NCI-H82 treated with DMSO at 0.1 percent for 48 hours (cell line): ENCODE data around the gene DPF3.

ENCODE experiments used
- DNase-seq: peaks from one replicate; lab custom pipeline; 2025; ENCODE audit not compliant: unreplicated experiment; lab: John Stamatoyannopoulos, UW

The DPF3 gene

GRCh38 chr14:72652179-72652578 is 241.7 kb downstream of the DPF3 start:
- DNase-seq, result no peak

GRCh38 chr14:72651714-72652113 is 242.2 kb downstream of the DPF3 start:
- DNase-seq, result no peak

- no peak for DNase-seq
These were observed 242.8 kb downstream of the DPF3 start for GRCh38 chr14:72651081-72651480.

GRCh38 chr14:72649603-72650227 is 244.2 kb downstream of the DPF3 start:
- no peak for DNase-seq

GRCh38 chr14:72647782-72648181 is 246.1 kb downstream of the DPF3 start:
- DNase-seq, result no peak

- no peak for DNase-seq
These were observed 246.9 kb downstream of the DPF3 start for GRCh38 chr14:72646861-72647528.

GRCh38 chr14:72645706-72646105 is 248.2 kb downstream of the DPF3 start:
- no peak for DNase-seq

- DNase-seq, result no peak
These were observed 249.0 kb downstream of the DPF3 start for GRCh38 chr14:72644758-72645489.

- peak; percentile 54 for DNase-seq
These were observed 249.9 kb downstream of the DPF3 start for GRCh38 chr14:72644038-72644437.

- DNase-seq, result peak; percentile 74
These were observed 250.5 kb downstream of the DPF3 start for GRCh38 chr14:72643317-72643801.

GRCh38 chr14:72640911-72641485 is 252.9 kb downstream of the DPF3 start:
- DNase-seq, result no peak

GRCh38 chr14:72638021-72638420 is 255.9 kb downstream of the DPF3 start:
- DNase-seq, result no peak

GRCh38 chr14:72636871-72637270 is 257.0 kb downstream of the DPF3 start:
- no peak for DNase-seq

GRCh38 chr14:72636094-72636493 is 257.8 kb downstream of the DPF3 start:
- DNase-seq, result no peak

- no peak for DNase-seq
These were observed 258.9 kb downstream of the DPF3 start for GRCh38 chr14:72634691-72635616.

GRCh38 chr14:72633551-72633950 is 260.4 kb downstream of the DPF3 start:
- DNase-seq, result no peak

GRCh38 chr14:72632727-72633126 is 261.2 kb downstream of the DPF3 start:
- DNase-seq, result no peak

- no peak for DNase-seq
These were observed 262.5 kb downstream of the DPF3 start for GRCh38 chr14:72631401-72631800.

GRCh38 chr14:72630374-72630773 is 263.5 kb downstream of the DPF3 start:
- DNase-seq, result no peak

- no peak for DNase-seq
These were observed 264.4 kb downstream of the DPF3 start for GRCh38 chr14:72629534-72629933.

GRCh38 chr14:72625689-72626088 is 268.2 kb downstream of the DPF3 start:
- DNase-seq, result no peak
